ENCODE results near the gene BST2.

GRCh38 chr19:17401628-17402027 is 3.8 kb downstream of the BST2 start:
- TF ChIP-seq, protein P1, sequence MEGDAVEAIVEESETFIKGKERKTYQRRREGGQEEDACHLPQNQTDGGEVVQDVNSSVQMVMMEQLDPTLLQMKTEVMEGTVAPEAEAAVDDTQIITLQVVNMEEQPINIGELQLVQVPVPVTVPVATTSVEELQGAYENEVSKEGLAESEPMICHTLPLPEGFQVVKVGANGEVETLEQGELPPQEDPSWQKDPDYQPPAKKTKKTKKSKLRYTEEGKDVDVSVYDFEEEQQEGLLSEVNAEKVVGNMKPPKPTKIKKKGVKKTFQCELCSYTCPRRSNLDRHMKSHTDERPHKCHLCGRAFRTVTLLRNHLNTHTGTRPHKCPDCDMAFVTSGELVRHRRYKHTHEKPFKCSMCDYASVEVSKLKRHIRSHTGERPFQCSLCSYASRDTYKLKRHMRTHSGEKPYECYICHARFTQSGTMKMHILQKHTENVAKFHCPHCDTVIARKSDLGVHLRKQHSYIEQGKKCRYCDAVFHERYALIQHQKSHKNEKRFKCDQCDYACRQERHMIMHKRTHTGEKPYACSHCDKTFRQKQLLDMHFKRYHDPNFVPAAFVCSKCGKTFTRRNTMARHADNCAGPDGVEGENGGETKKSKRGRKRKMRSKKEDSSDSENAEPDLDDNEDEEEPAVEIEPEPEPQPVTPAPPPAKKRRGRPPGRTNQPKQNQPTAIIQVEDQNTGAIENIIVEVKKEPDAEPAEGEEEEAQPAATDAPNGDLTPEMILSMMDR (IDR thresholded peaks at IDR 0.05) = no peak
- no peak for TF ChIP-seq ZFX (IDR thresholded peaks at IDR 0.05; ENCODE audit: borderline replicate concordance)
